ENCODE data around the gene LARP4B. TPM values are rescaled to one million over a fixed set of nuclear protein-coding genes. Genes with fewer than 3 reads are reported as not detected.

The LARP4B gene
- total RNA-seq, 4 donors from 2014 or later, result 50.2 to 77.5 (median 57.0) TPM

GRCh38 chr10:867807-868206 is 63.7 kb downstream of the LARP4B start:
- no peak overlapping the region for H3K4me3 ChIP-seq (ENCODE audit: low read depth, poor library complexity, severe bottlenecking)
- TF ChIP-seq POLR2A (IDR thresholded peaks at IDR 0.05) (no peak), CTCF (IDR thresholded peaks at IDR 0.05) (no peak)
- 89 to 92% methylated on average over 6 of the region's 6 CpGs for WGBS, 2 donors
- no peak for DNase-seq (ENCODE audit: low spot score in 2 of 2)
- intact Hi-C loops (cut with DNase I; ENCODE audit: low total_unique reads), result no loop called here

- no peak overlapping the region for H3K4me3 ChIP-seq (ENCODE audit: low read depth, poor library complexity, severe bottlenecking)
- TF ChIP-seq POLR2A (IDR thresholded peaks at IDR 0.05) (no peak), CTCF (IDR thresholded peaks at IDR 0.05) (no peak)
- 72 to 96% methylated on average over 4 of the region's 4 CpGs for WGBS, 2 donors
Measured at GRCh38 chr10:866577-866941, 64.9 kb downstream of the LARP4B start.

GRCh38 chr10:865924-866576 is 65.5 kb downstream of the LARP4B start:
- WGBS, 2 donors, result 96 to 97% methylated on average over 8 of the region's 8 CpGs
- intact Hi-C loops (cut with DNase I; ENCODE audit: low total_unique reads), result no loop called here
- H3K4me3 ChIP-seq (ENCODE audit: low read depth, poor library complexity, severe bottlenecking), result no peak overlapping the region
- TF ChIP-seq CTCF (IDR thresholded peaks at IDR 0.05) (no peak), POLR2A (IDR thresholded peaks at IDR 0.05) (no peak)
- DNase-seq (ENCODE audit: low spot score in 2 of 2), result no peak

More at GRCh38 chr10:866577-866941, 64.9 kb downstream of the LARP4B start:
- DNase-seq (ENCODE audit: low spot score in 2 of 2), result no peak
- intact Hi-C loops (cut with DNase I; ENCODE audit: low total_unique reads), result no loop called here

- WGBS, 2 donors, result 94 to 99% methylated on average over 8 of the region's 8 CpGs
- no peak for TF ChIP-seq POLR2A (IDR thresholded peaks at IDR 0.05)
- H3K4me3 ChIP-seq (ENCODE audit: low read depth, poor library complexity, severe bottlenecking), result no peak overlapping the region
- DNase-seq (ENCODE audit: low spot score in 2 of 2), result no peak
- intact Hi-C loops (cut with DNase I; ENCODE audit: low total_unique reads), result no loop called here
Measured at GRCh38 chr10:865257-865656, 66.2 kb downstream of the LARP4B start.

- 77 to 86% methylated on average over 4 of the region's 4 CpGs for WGBS, 2 donors
- DNase-seq (ENCODE audit: low spot score in 2 of 2), result no peak
- no peak overlapping the region for H3K4me3 ChIP-seq (ENCODE audit: low read depth, poor library complexity, severe bottlenecking)
- intact Hi-C loops (cut with DNase I; ENCODE audit: low total_unique reads), result no loop called here
- TF ChIP-seq POLR2A (IDR thresholded peaks at IDR 0.05) (no peak), CTCF (IDR thresholded peaks at IDR 0.05) (no peak)
Measured at GRCh38 chr10:860519-860918, 71.0 kb downstream of the LARP4B start.

GRCh38 chr10:856416-857157 is 74.9 kb downstream of the LARP4B start:
- DNase-seq (ENCODE audit: low spot score in 2 of 2), result no peak
- no peak overlapping the region for H3K4me3 ChIP-seq (ENCODE audit: low read depth, poor library complexity, severe bottlenecking)
- 56 to 63% methylated on average over 11 of the region's 11 CpGs for WGBS, 2 donors
- no peak for TF ChIP-seq CTCF (IDR thresholded peaks at IDR 0.05)
- no peak for TF ChIP-seq POLR2A (IDR thresholded peaks at IDR 0.05)
- intact Hi-C loops (cut with DNase I; ENCODE audit: low total_unique reads), result no loop called here
